ENCODE data around the gene ZNF675.
"Not testable (repeated sequence)": the region's sequence is repeated elsewhere in the genome, so short reads cannot be mapped to it uniquely, and the experiment has no call there.

Gene ZNF675

GRCh38 chr19:23698711-23699520, 11.9 kb upstream of the ZNF675 start:
- DNase-seq (ENCODE audit: low spot score): no peak
- no peak for TF ChIP-seq CTCF (IDR thresholded peaks at IDR 0.05; ENCODE audit: extremely low read depth, missing control alignments)

GRCh38 chr19:23692937-23693336, 5.9 kb upstream of the ZNF675 start:
- DNase-seq (ENCODE audit: low spot score): not testable (repeated sequence)

- DNase-seq (ENCODE audit: low spot score): no peak
- no peak for TF ChIP-seq CTCF (IDR thresholded peaks at IDR 0.05; ENCODE audit: extremely low read depth, missing control alignments)
Observed at GRCh38 chr19:23673132-23673531, 13.9 kb downstream of the ZNF675 start.

- not testable (repeated sequence) for DNase-seq (ENCODE audit: low spot score)
Observed at GRCh38 chr19:23668606-23669005, 18.4 kb downstream of the ZNF675 start.

GRCh38 chr19:23665651-23666410, 21.2 kb downstream of the ZNF675 start:
- no peak for TF ChIP-seq CTCF (IDR thresholded peaks at IDR 0.05; ENCODE audit: extremely low read depth, missing control alignments)
- DNase-seq (ENCODE audit: low spot score): no peak

- not testable (repeated sequence) for DNase-seq (ENCODE audit: low spot score)
Observed at GRCh38 chr19:23649817-23650216, 37.2 kb downstream of the ZNF675 start.

Measured in GM20000 (cell line).